PC-9 (cell line): ENCODE results near the gene IFITM1. TPM values are rescaled to one million over a fixed set of nuclear protein-coding genes. Genes with fewer than 3 reads are reported as not detected.

Experiments
- BruUV-seq: library from RNA; stranded (reverse); fragments of 400-500 nt; replicated peaks from 2 replicates; lab custom pipeline; 2021; lab: Mats Ljungman, UMichigan
- CTCF ChIA-PET: fragments of 300-600 bp; sonication (Branson Sonifier 250); formaldehyde crosslinking; loops from one replicate; lab custom pipeline; 2022; ENCODE audit warnings: antibody characterized with exemption; lab: Charles Lee
- POLR2A ChIA-PET: fragments of 300-600 bp; sonication (Branson Sonifier 250); formaldehyde crosslinking; loops from one replicate; lab custom pipeline; 2022; ENCODE audit warnings: antibody characterized with exemption; ENCODE audit not compliant: unreplicated experiment; lab: Charles Lee
- DNase-seq, 2 experiments: peaks; one replicate each; pipeline versions ENCODE4 v3.0.0 to v3.0.0-alpha.2; 2015 to 2022; ENCODE audit warnings: mixed read lengths in 1 of 2
- H2AFZ ChIP-seq: fragments of 200-600 bp; sonication (generic); 2 replicates; pipeline ENCODE4 v1.8.1; 2017; ENCODE audit warnings: antibody characterized with exemption
- H3F3A ChIP-seq: fragments of 200-600 bp; sonication (generic); 2 replicates; pipeline ENCODE4 v1.8.1; 2017; ENCODE audit warnings: antibody characterized with exemption, mild to moderate bottlenecking, low read depth; ENCODE audit not compliant: insufficient read depth
- H3K27ac ChIP-seq: fragments of 200-600 bp; sonication (generic); 2 replicates; pipeline ENCODE4 v1.6.1; 2016; ENCODE audit warnings: mixed run types
- H3K27me3 ChIP-seq: fragments of 200-600 bp; sonication (generic); 2 replicates; pipeline ENCODE4 v1.6.1; 2016; ENCODE audit warnings: low read depth, mixed run types; ENCODE audit not compliant: insufficient read depth
- H3K36me3 ChIP-seq: fragments of 200-600 bp; sonication (generic); 2 replicates; pipeline ENCODE4 v1.6.1; 2016; ENCODE audit warnings: low read depth, mixed run types
- H3K4me1 ChIP-seq: fragments of 200-600 bp; sonication (generic); replicated peaks from 2 replicates; pipeline ENCODE4 v1.6.1; 2016; ENCODE audit warnings: mixed run types; ENCODE audit not compliant: insufficient read depth
- H3K4me2 ChIP-seq: fragments of 200-600 bp; sonication (generic); 2 replicates; pipeline ENCODE4 v1.6.1; 2017; ENCODE audit warnings: mixed run types
- H3K4me3 ChIP-seq: fragments of 200-600 bp; sonication (generic); 2 replicates; pipeline ENCODE4 v1.6.1; 2016; ENCODE audit warnings: mixed run types
- H3K79me2 ChIP-seq: fragments of 200-600 bp; sonication (generic); 2 replicates; pipeline ENCODE4 v1.6.1; 2017; ENCODE audit warnings: low read depth, mixed run types
- H3K9me2 ChIP-seq: fragments of 200-600 bp; sonication (generic); 2 replicates; pipeline ENCODE4 v1.8.1; 2017; ENCODE audit warnings: mild to moderate bottlenecking; ENCODE audit not compliant: insufficient read depth
- H3K9me3 ChIP-seq: fragments of 200-600 bp; sonication (generic); 2 replicates; pipeline ENCODE4 v1.8.1; 2016; ENCODE audit warnings: low read depth; ENCODE audit not compliant: insufficient read depth
- H4K20me1 ChIP-seq: fragments of 200-600 bp; sonication (generic); 2 replicates; pipeline ENCODE4 v1.8.1; 2017; ENCODE audit not compliant: insufficient read depth
- EZH2 ChIP-seq: fragments of 200-600 bp; sonication (generic); IDR thresholded peaks from 2 replicates; pipeline ENCODE4 v1.8.0; 2017; ENCODE audit warnings: antibody characterized with exemption, low read depth
- intact Hi-C: fragments of 100-400 bp; cut with micrococcal nuclease; formaldehyde crosslinking; loops from one replicate; pipeline ENCODE4 v1.10.0; 2022; ENCODE audit not compliant: unreplicated experiment
- total RNA-seq: library from RNA; stranded (reverse); gene quantifications from 2 replicates; pipeline ENCODE4 v1.2.3, GENCODE V29; 2021
- TF ChIP-seq, protein P1 (sequence below): fragments of 200-600 bp; sonication (generic); conservative IDR thresholded peaks from 2 replicates; pipeline ENCODE4 v1.6.1; 2017; ENCODE audit warnings: mixed run types, antibody characterized with exemption, mild to moderate bottlenecking, moderate library complexity

The IFITM1 gene
- total RNA-seq, 1 experiment from 2014 or later, result 9.5 TPM

DNA sequence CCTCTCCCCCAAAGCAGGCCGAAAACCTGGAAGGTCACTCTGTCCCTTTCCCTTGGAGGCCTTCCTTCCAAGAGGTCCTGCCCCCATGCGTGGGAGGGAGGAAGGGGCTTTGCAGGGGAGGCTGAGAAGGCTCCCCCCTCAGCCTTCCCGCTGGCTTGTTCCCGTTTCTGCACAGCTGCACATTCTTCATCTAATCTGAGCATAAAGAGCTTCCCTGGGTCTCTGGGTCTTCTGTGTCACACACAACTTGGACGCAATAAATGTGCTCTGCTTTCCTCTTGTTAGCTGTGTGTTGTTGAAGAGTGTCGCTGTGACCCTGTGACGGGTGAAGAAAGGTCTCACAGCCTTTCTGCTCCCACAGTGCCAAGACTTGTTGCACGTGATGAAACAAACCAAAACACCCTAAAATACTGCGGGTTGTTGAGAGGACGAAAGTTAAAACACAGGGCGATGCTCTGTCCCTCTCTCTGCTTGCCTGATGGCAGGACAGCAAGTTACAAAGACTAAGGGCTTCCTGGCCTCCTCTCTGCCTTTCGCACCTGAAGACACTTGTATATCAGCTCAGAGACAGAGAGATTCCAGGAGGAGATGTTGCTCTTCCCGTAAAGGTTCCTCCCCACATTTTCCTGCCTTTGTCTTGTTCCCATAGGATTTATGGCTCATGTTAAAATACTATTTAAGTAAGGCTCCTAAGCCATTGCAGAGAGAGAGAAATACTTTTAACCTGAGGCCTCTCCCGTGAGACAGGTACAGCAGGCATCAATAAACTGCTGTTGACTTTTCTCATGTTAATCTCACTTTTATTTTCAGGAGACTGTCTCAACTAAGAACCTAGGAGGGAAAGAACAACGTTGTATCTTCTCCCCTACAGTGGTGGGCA lies 22.2 kb downstream of the IFITM1 start:
- no peaks in the 10 kb centered on the region for H3K4me1 ChIP-seq
- H3K9me2 ChIP-seq, result no peaks in the 10 kb centered on the region
- H3K27me3 ChIP-seq, result 0 out of 2 replicates have a peak, but pooled peaks cover 3% of the 10 kb centered on the region
- intact Hi-C loops, result no loop called here
- no peak overlapping the region for H3K4me2 ChIP-seq
- no peaks in the 10 kb centered on the region for H3K9me3 ChIP-seq
- no TSS peak for BruUV-seq
- no peak overlapping the region for H3K4me3 ChIP-seq
- DNase-seq, result no peak
- no peak for TF ChIP-seq EZH2
- TF ChIP-seq, protein P1, sequence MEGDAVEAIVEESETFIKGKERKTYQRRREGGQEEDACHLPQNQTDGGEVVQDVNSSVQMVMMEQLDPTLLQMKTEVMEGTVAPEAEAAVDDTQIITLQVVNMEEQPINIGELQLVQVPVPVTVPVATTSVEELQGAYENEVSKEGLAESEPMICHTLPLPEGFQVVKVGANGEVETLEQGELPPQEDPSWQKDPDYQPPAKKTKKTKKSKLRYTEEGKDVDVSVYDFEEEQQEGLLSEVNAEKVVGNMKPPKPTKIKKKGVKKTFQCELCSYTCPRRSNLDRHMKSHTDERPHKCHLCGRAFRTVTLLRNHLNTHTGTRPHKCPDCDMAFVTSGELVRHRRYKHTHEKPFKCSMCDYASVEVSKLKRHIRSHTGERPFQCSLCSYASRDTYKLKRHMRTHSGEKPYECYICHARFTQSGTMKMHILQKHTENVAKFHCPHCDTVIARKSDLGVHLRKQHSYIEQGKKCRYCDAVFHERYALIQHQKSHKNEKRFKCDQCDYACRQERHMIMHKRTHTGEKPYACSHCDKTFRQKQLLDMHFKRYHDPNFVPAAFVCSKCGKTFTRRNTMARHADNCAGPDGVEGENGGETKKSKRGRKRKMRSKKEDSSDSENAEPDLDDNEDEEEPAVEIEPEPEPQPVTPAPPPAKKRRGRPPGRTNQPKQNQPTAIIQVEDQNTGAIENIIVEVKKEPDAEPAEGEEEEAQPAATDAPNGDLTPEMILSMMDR, result no peak
- H2AFZ ChIP-seq, result no peak overlapping the region
- H3K79me2 ChIP-seq, result no peaks in the 10 kb centered on the region
- CTCF ChIA-PET, result no interaction called here
- POLR2A ChIA-PET, result no interaction called here
- no peak overlapping the region for H3K27ac ChIP-seq
- no peaks in the 10 kb centered on the region for H3K36me3 ChIP-seq
- H4K20me1 ChIP-seq, result no peaks in the 10 kb centered on the region
- H3F3A ChIP-seq, result no peaks in the 10 kb centered on the region

DNA sequence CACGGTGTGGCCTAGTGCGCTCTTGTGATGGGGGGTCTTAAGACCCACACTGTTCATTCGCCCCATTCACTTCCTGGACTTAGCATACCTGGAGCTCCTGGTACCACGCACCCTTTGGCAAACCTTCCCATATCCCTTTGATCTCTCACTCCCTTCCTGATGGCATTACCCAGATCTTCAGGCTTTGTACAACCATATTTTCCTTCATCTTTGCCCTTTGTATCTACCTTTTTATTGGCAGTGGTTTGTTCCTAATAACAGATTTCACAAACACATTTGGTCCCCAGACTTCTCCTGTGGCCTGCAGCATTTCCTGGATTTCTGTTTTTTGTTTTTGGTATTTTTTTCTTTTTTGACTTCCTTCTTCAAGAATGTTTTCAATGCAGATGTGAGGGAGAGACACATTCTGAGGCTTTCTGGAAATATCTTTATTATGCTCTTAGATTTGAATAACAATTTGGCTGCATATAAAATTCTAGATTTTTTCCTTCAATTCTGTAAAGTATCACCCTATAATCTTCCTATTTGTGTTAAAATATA lies 22.9 kb downstream of the IFITM1 start:
- BruUV-seq, result no TSS peak
- no peak for DNase-seq
- H3K4me3 ChIP-seq, result no peak overlapping the region
- no peaks in the 10 kb centered on the region for H3K79me2 ChIP-seq
- no peak overlapping the region for H3K4me2 ChIP-seq
- TF ChIP-seq, protein P1, result no peak
- no peak for TF ChIP-seq EZH2
- ChIA-PET POLR2A (no interaction called here), CTCF (no interaction called here)
- H3F3A ChIP-seq, result no peaks in the 10 kb centered on the region
- H3K9me2 ChIP-seq, result no peaks in the 10 kb centered on the region
- intact Hi-C loops, result no loop called here
- no peaks in the 10 kb centered on the region for H3K4me1 ChIP-seq
- no peaks in the 10 kb centered on the region for H3K9me3 ChIP-seq
- H3K36me3 ChIP-seq, result no peaks in the 10 kb centered on the region
- 0 out of 2 replicates have a peak, but pooled peaks cover 3% of the 10 kb centered on the region for H3K27me3 ChIP-seq
- H2AFZ ChIP-seq, result no peak overlapping the region
- no peak overlapping the region for H3K27ac ChIP-seq
- no peaks in the 10 kb centered on the region for H4K20me1 ChIP-seq

DNA sequence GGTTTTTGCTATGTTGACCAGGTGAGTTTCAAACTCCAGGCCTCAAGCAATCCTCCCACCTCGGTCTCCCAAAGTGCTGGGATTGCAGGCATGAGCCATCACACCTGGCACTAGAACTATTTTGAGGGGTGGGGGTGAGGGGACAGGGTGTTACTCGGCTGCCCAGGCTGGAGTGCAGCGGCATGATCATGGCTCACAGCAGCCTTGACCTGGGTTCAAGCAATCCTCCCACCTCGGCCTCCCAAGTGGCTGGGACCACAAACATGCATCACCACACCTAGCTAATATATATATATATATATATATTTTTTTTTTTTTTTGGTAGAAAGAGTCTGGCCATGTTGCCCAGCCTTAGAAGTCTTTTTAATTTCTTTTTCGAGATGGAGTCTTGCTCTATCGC lies 23.9 kb downstream of the IFITM1 start:
- H3F3A ChIP-seq, result no peaks in the 10 kb centered on the region
- no TSS peak for BruUV-seq
- DNase-seq, result no peak
- H3K9me2 ChIP-seq, result no peaks in the 10 kb centered on the region
- H3K4me3 ChIP-seq, result no peak overlapping the region
- ChIA-PET CTCF (no interaction called here), POLR2A (no interaction called here)
- no peaks in the 10 kb centered on the region for H3K36me3 ChIP-seq
- H4K20me1 ChIP-seq, result no peaks in the 10 kb centered on the region
- H3K27me3 ChIP-seq, result 0 out of 2 replicates have a peak, but pooled peaks cover 3% of the 10 kb centered on the region
- H2AFZ ChIP-seq, result no peak overlapping the region
- no peaks in the 10 kb centered on the region for H3K79me2 ChIP-seq
- H3K27ac ChIP-seq, result no peak overlapping the region
- intact Hi-C loops, result no loop called here
- TF ChIP-seq EZH2, result no peak
- TF ChIP-seq, protein P1, result no peak
- H3K4me2 ChIP-seq, result no peak overlapping the region
- no peaks in the 10 kb centered on the region for H3K4me1 ChIP-seq
- H3K9me3 ChIP-seq, result no peaks in the 10 kb centered on the region
